MCF 10A (cell line): ENCODE results near the gene ETNK2. TPM values are rescaled to one million over a fixed set of nuclear protein-coding genes. Genes with fewer than 3 reads are reported as not detected.

Experiments
- BruUV-seq: library from RNA; stranded (reverse); fragments of 400-500 nt; replicated peaks from 2 replicates; lab custom pipeline; 2021; lab: Mats Ljungman, UMichigan
- CTCF ChIA-PET: fragments of 300-600 bp; sonication (Branson Sonifier 250); formaldehyde crosslinking; extraction: SDS; loops from one replicate; lab custom pipeline; 2021; ENCODE audit warnings: antibody characterized with exemption, inconsistent platforms; lab: Yijun Ruan, JAX
- POLR2A ChIA-PET: fragments of 300-600, 350-650 bp; sonication (Branson Sonifier 250); formaldehyde crosslinking; extraction: SDS; loops from one replicate; lab custom pipeline; 2020; ENCODE audit warnings: antibody characterized with exemption, inconsistent platforms; lab: Yijun Ruan, JAX
- DNase-seq: peaks from one replicate; pipeline ENCODE4 v3.0.0-alpha.2; 2018; ENCODE audit not compliant: unreplicated experiment
- H3K27ac Mint-ChIP-seq: one replicate; pipeline ENCODE4 v1.8.0; 2022; ENCODE audit warnings: mild to moderate bottlenecking, low read depth, mixed read lengths; ENCODE audit not compliant: unreplicated experiment
- H3K27me3 Mint-ChIP-seq: one replicate; pipeline ENCODE4 v1.8.0; 2022; ENCODE audit warnings: mixed read lengths; ENCODE audit not compliant: insufficient read depth, unreplicated experiment
- H3K36me3 Mint-ChIP-seq: one replicate; pipeline ENCODE4 v1.8.0; 2022; ENCODE audit warnings: mild to moderate bottlenecking, moderate library complexity, mixed read lengths; ENCODE audit not compliant: insufficient read depth, unreplicated experiment
- H3K4me1 Mint-ChIP-seq: one replicate; pipeline ENCODE4 v1.8.0; 2022; ENCODE audit warnings: mixed read lengths; ENCODE audit not compliant: insufficient read depth, unreplicated experiment
- H3K4me3 Mint-ChIP-seq: one replicate; pipeline ENCODE4 v1.8.0; 2022; ENCODE audit warnings: mild to moderate bottlenecking, moderate library complexity, mixed read lengths; ENCODE audit not compliant: unreplicated experiment
- H3K9me3 Mint-ChIP-seq: one replicate; pipeline ENCODE4 v1.8.0; 2022; ENCODE audit warnings: mixed read lengths; ENCODE audit not compliant: unreplicated experiment
- intact Hi-C: fragments of 100-400 bp; cut with micrococcal nuclease; formaldehyde crosslinking; loops from 2 replicates; pipeline ENCODE4 v1.14.1; 2022
- total RNA-seq: library from RNA; stranded (reverse); gene quantifications from 2 replicates; pipeline ENCODE4 v1.2.3, GENCODE V29; 2022
- TF ChIP-seq, protein P1 (sequence below): fragments of 200-600 bp; IDR thresholded peaks from one replicate; pipeline ENCODE4 v1.8.0; 2022; ENCODE audit warnings: antibody characterized with exemption, mild to moderate bottlenecking; ENCODE audit not compliant: unreplicated experiment

ETNK2 gene
- total RNA-seq, 1 experiment from 2014 or later: 9.5 TPM

DNA sequence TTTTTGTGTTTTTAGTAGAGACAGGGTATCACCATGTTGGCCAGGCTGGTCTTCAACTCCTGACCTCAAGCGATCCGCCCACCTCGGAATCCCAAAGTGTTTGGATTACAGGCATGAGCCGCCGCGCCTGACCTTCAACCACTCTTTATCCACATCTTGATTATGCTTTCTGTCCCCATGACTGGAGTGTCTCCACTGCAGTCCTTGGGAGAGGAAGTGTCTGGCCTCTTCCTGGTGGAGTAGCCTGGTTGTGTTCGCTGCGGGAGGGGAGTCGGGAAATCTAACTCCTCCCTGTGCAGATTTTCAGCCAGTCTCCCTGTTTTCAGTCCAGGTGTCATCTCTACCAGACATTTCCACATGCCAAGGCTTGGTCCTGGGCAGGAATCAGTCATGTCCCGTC, 34.8 kb upstream of the ETNK2 start:
- ChIA-PET CTCF (interaction anchor here (0.6 to 6.1 kb wide), 6 partner anchors 12 to 620 kb away, joined by 3 to 46 read pairs (median 8); no protein-coding TSS in a partner anchor), POLR2A (no interaction called here)
- BruUV-seq: no TSS peak
- TF ChIP-seq, protein P1, sequence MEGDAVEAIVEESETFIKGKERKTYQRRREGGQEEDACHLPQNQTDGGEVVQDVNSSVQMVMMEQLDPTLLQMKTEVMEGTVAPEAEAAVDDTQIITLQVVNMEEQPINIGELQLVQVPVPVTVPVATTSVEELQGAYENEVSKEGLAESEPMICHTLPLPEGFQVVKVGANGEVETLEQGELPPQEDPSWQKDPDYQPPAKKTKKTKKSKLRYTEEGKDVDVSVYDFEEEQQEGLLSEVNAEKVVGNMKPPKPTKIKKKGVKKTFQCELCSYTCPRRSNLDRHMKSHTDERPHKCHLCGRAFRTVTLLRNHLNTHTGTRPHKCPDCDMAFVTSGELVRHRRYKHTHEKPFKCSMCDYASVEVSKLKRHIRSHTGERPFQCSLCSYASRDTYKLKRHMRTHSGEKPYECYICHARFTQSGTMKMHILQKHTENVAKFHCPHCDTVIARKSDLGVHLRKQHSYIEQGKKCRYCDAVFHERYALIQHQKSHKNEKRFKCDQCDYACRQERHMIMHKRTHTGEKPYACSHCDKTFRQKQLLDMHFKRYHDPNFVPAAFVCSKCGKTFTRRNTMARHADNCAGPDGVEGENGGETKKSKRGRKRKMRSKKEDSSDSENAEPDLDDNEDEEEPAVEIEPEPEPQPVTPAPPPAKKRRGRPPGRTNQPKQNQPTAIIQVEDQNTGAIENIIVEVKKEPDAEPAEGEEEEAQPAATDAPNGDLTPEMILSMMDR: no peak
- H3K27ac Mint-ChIP-seq: no peak overlapping the region
- H3K4me3 Mint-ChIP-seq: no peak overlapping the region
- intact Hi-C loops: no loop called here
- peaks cover 36% of the 10 kb centered on the region for H3K27me3 Mint-ChIP-seq
- no peaks in the 10 kb centered on the region for H3K4me1 Mint-ChIP-seq
- no peaks in the 10 kb centered on the region for H3K9me3 Mint-ChIP-seq
- H3K36me3 Mint-ChIP-seq: peaks cover 5% of the 10 kb centered on the region
- no peak for DNase-seq

- TF ChIP-seq, protein P1: no peak
- DNase-seq: no peak
- BruUV-seq: no TSS peak
- Mint-ChIP-seq H3K27me3 (no peaks in the 10 kb centered on the region), H3K4me1 (no peaks in the 10 kb centered on the region), H3K27ac (no peak overlapping the region), H3K36me3 (no peaks in the 10 kb centered on the region), H3K4me3 (no peak overlapping the region), H3K9me3 (no peaks in the 10 kb centered on the region)
- POLR2A ChIA-PET: no interaction called here
- CTCF ChIA-PET: interaction anchor here (1.0 to 12.1 kb wide), 4 partner anchors 15 to 25 kb away, joined by 3 to 135 read pairs (median 20); partner anchors contain the start of gene REN
- intact Hi-C loops: no loop called here
Measured at GRCh38 chr1:204181116-204181515, 29.3 kb upstream of the ETNK2 start.

- H3K36me3 Mint-ChIP-seq: no peaks in the 10 kb centered on the region
- DNase-seq: no peak
- intact Hi-C loops: no loop called here
- H3K9me3 Mint-ChIP-seq: no peaks in the 10 kb centered on the region
- TF ChIP-seq, protein P1: no peak
- H3K27me3 Mint-ChIP-seq: no peaks in the 10 kb centered on the region
- no peak overlapping the region for H3K4me3 Mint-ChIP-seq
- BruUV-seq: no TSS peak
- CTCF ChIA-PET: interaction anchor here (0.7 to 12.1 kb wide), 7 partner anchors 15 to 320 kb away, joined by 3 to 135 read pairs (median 3); partner anchors contain the start of gene REN
- no peaks in the 10 kb centered on the region for H3K4me1 Mint-ChIP-seq
- no peak overlapping the region for H3K27ac Mint-ChIP-seq
- POLR2A ChIA-PET: no interaction called here
Measured at GRCh38 chr1:204180133-204180532, 28.3 kb upstream of the ETNK2 start.

DNA sequence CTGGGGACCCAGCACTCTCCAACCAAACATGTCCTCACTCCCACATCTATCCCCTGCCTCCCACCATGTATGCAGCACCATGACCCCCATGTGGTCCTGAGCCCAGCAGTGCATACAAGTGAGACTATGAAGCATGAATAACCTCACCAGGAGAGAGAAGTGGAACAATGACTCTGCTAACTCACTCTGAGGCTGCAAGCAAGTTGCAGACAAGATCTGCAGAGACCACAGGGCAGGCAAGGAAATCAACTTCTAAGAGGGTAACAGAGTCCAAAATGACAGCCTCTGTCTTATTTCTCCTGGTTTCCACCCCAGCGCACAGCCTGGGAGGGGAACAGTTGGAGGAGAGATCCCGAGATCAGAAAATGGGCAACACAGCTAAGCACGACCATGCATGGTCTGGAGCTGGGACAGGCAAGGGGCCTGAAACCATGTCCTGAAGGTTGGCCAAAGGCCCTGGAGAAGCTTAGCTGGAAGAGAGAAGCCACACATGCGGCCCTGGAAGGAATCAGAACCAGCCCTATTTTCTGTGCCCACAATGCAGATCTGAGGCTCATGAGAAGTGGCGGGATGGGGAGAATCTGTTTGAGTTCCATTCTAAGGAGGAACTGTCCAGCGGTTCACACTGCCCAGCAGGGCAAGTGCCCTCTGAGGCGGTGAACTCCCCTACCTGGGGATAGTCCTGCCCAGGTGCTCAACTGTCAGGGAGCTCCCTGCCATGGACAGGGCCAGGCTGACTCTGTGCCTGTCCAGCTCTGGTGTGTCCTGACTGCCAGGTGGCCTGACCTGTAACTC, 26.8 kb upstream of the ETNK2 start:
- Mint-ChIP-seq H3K36me3 (no peaks in the 10 kb centered on the region), H3K4me1 (no peaks in the 10 kb centered on the region), H3K9me3 (no peaks in the 10 kb centered on the region), H3K27me3 (no peaks in the 10 kb centered on the region), H3K4me3 (no peak overlapping the region), H3K27ac (no peak overlapping the region)
- TF ChIP-seq, protein P1: no peak
- intact Hi-C loops: no loop called here
- POLR2A ChIA-PET: interaction anchor here (0.5 kb wide), 1 partner anchor 1572 kb away, joined by 3 read pairs; no protein-coding TSS in a partner anchor
- CTCF ChIA-PET: interaction anchor here (0.6 to 12.1 kb wide), 9 partner anchors 14 to 469 kb away, joined by 3 to 135 read pairs (median 4); partner anchors contain the start of gene REN
- DNase-seq: no peak
- no TSS peak for BruUV-seq
